NCI-H2196 treated with DMSO at 0.1 percent for 48 hours (cell line): Measurements from ENCODE around the gene MESD.

Experiments used
- DNase-seq: peaks from one replicate; lab custom pipeline; 2025; ENCODE audit not compliant: unreplicated experiment; lab: John Stamatoyannopoulos, UW

Gene MESD

GRCh38 chr15:80992006-80992405 is 2.4 kb upstream of the MESD start:
- DNase-seq = no peak

- no peak for DNase-seq
Measured at GRCh38 chr15:80991421-80991820, 1.8 kb upstream of the MESD start.

GRCh38 chr15:80990955-80991354 is 1.3 kb upstream of the MESD start:
- DNase-seq = no peak

- no peak for DNase-seq
Measured at GRCh38 chr15:80989081-80989517, 520 bp downstream of the MESD start.

- no peak for DNase-seq
Measured at GRCh38 chr15:80988148-80988796, 1.3 kb downstream of the MESD start.

- no peak for DNase-seq
Measured at GRCh38 chr15:80986487-80986886, 3.1 kb downstream of the MESD start.

GRCh38 chr15:80985981-80986380 is 3.6 kb downstream of the MESD start:
- no peak for DNase-seq

GRCh38 chr15:80984856-80985255 is 4.8 kb downstream of the MESD start:
- DNase-seq = no peak

GRCh38 chr15:80982839-80983238 is 6.8 kb downstream of the MESD start:
- no peak for DNase-seq

GRCh38 chr15:80982205-80982604 is 7.4 kb downstream of the MESD start:
- no peak for DNase-seq

- no peak for DNase-seq
Measured at GRCh38 chr15:80979538-80980200, 9.9 kb downstream of the MESD start.

- peak; percentile 3 for DNase-seq
Measured at GRCh38 chr15:80978685-80979329, 10.8 kb downstream of the MESD start.

- DNase-seq = no peak
Measured at GRCh38 chr15:80977627-80978036, 12.0 kb downstream of the MESD start.

- DNase-seq = no peak
Measured at GRCh38 chr15:80976851-80977250, 12.8 kb downstream of the MESD start.

- no peak for DNase-seq
Measured at GRCh38 chr15:80974914-80975313, 14.7 kb downstream of the MESD start.

GRCh38 chr15:80972276-80972675 is 17.3 kb downstream of the MESD start:
- DNase-seq = no peak

- DNase-seq = no peak
Measured at GRCh38 chr15:80971143-80971542, 18.5 kb downstream of the MESD start.

GRCh38 chr15:80970658-80971057 is 19.0 kb downstream of the MESD start:
- DNase-seq = no peak

- peak; percentile 20 for DNase-seq
Measured at GRCh38 chr15:80970018-80970657, 19.5 kb downstream of the MESD start.

GRCh38 chr15:80969316-80969715 is 20.3 kb downstream of the MESD start:
- DNase-seq = no peak

- no peak for DNase-seq
Measured at GRCh38 chr15:80967991-80968510, 21.6 kb downstream of the MESD start.

- DNase-seq = no peak
Measured at GRCh38 chr15:80967451-80967850, 22.2 kb downstream of the MESD start.
